GM12873 (cell line): ENCODE results near the gene COL12A1.

Experiments
- TF ChIP-seq, protein P1 (sequence below): IDR thresholded peaks from 2 replicates; pipeline ENCODE4 v1.5.1; 2012; ENCODE audit warnings: low read depth, mild to moderate bottlenecking, moderate library complexity, low read length, control low read depth; ENCODE audit not compliant: insufficient read depth; ENCODE audit errors: missing control alignments

COL12A1 gene

DNA sequence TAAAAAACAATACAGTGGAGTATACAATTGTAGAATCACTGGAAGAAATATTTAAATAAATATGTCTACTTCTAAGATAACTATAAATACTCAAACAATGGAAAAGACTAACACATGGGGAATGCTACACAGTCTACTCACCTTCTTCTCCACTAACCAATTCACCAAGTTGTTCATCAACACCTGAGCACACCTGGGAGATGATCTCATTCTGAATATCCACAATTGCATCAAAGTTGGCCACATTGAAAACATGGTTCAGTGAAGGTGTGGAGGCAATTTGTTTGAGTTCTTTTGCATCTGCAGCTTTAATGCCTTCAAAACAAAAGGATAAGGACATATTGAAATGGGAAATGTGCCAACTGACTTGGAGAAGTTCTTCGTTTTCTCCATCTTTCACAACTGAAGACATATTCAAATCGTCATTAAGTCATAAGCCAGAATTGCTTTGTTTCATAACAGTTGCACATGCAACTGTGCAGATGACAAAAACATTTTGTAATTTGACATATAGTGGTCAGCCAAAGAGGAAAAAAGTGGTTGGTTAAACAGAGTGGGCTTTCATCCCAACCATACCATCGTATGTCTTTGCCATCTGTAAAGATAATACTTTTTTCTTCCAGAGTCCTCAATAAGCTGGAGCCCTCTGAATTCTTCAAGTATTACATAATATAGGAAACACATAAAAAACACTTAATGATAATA lies 17.5 kb downstream of the COL12A1 start:
- TF ChIP-seq, protein P1, sequence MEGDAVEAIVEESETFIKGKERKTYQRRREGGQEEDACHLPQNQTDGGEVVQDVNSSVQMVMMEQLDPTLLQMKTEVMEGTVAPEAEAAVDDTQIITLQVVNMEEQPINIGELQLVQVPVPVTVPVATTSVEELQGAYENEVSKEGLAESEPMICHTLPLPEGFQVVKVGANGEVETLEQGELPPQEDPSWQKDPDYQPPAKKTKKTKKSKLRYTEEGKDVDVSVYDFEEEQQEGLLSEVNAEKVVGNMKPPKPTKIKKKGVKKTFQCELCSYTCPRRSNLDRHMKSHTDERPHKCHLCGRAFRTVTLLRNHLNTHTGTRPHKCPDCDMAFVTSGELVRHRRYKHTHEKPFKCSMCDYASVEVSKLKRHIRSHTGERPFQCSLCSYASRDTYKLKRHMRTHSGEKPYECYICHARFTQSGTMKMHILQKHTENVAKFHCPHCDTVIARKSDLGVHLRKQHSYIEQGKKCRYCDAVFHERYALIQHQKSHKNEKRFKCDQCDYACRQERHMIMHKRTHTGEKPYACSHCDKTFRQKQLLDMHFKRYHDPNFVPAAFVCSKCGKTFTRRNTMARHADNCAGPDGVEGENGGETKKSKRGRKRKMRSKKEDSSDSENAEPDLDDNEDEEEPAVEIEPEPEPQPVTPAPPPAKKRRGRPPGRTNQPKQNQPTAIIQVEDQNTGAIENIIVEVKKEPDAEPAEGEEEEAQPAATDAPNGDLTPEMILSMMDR, result no peak

DNA sequence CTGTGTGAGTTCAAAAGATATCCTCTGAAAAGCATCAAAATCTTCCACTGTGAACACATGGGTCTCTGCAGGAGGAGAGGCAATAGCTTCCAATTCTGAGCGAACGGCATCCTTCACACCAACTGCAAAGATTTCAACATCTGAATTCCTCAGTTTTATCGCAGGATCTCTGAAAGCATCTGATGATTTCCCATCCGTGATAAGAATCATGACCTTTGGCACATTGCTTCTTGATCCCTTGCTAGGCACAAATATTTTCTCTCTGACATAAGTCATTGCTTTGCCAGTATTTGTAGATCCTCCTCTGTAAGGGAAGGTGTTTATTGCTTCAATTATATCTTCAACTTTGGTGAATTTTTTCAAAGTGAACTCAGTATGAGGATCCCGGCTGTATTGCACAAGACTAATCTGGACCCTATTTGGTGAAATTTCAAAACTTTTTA lies 22.7 kb downstream of the COL12A1 start:
- TF ChIP-seq, protein P1, result no peak

DNA sequence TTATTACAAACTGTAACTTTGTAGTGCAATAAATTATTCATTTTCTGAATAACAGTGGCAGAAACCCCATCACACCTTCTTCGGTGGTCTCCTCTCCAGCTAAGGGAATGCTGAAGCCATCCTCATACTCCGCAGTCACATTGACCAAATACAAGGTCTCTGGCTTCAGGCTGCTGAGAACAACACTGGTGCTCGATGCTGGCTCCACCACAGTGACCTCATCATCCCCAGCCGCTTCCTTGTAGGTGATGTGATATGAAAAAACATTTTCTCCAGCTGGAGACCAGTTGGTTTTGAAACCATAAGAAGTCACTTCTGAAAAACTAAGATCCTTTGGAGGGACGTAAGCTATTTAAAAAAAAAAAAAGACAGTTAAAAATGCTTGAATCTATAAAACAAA lies 25.0 kb downstream of the COL12A1 start:
- TF ChIP-seq, protein P1, result no peak

DNA sequence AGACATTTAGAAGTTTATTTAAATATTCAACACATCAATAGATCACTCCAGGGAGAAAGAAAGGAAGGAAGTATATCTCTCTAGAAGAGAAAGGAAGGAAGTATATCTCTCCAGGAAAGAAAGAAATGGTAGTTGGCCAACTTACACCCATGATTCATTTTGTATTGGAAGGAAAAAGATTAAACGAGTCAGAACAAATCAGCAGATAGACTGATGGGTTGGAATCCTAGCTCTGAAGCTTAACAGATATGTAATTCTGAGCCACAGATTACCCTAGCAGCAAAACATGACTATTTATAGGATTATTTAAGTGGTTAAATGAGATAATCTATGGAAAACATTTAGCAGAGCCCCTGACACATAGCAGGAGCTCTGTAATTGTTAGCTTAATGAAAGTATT lies 27.1 kb downstream of the COL12A1 start:
- TF ChIP-seq, protein P1, result no peak

DNA sequence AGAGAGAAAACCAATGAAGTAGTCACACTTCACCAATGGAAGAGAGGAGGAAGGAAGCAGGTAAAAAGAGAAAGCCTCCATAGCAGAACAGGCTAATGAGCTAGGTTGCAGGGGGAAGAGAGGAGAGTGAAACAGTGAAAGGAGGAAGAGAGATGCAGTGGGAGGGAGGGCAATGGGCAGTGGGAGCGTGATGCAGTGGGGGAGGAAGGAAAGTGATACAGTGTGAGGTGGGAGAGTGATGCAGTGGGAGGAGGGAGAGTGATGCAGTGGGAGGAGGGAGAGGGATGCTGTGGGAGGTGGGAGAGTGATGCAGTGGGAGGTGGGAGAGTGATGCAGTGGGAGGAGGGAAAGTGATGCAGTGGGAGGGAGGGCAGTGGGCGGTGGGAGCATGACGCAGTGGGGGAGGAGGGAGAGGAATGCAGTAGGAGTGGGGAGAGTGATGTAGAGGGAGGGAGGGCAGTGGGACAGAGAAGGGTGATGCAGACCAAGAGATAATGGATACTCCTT lies 29.7 kb downstream of the COL12A1 start:
- TF ChIP-seq, protein P1, result no peak

DNA sequence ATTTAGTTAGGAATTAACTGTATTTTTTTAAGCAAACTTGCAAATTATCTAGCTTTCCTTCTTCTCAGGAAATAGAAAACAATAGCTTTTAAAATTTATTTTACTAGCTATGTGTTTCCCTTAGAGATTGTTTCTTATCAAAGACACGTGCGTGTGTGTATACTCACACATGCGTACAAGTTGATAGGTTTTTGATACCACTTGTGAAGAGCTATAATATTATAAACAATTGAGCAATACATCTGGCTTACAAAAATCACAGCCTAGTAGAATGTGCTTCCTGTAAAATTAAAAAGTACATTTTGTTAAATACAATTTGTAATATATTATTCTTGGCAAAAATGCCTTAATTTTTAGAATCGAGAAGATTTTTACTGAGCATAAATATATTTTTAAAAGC lies 33.9 kb downstream of the COL12A1 start:
- TF ChIP-seq, protein P1, result no peak

DNA sequence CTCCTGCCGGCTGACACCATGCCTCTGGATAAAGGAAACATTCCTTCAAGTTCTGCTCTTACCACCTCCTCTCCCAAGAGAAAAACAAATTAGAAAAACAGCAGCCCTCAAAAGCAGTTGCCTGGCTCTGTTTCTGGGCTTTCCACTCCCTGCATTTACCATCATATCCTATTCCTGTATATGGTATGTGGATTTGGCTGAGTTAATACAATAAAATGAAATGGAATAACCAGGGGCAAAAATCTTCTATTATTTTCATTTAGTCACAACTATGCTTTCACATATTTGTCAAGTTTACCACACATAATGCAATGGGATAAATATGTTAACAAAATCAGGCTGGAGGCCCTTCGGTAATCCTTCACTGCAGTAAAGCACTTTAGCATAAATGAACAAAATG lies 34.3 kb downstream of the COL12A1 start:
- TF ChIP-seq, protein P1, result no peak
